NCI-H510A treated with DMSO at 0.1 percent for 48 hours (cell line): Measurements from ENCODE around the gene BRIP1.
"Not testable (repeated sequence)": the region's sequence is repeated elsewhere in the genome, so short reads cannot be mapped to it uniquely, and the experiment has no call there.

Source experiments
- DNase-seq: peaks from one replicate; lab custom pipeline; 2025; lab: John Stamatoyannopoulos, UW

BRIP1 gene

DNA sequence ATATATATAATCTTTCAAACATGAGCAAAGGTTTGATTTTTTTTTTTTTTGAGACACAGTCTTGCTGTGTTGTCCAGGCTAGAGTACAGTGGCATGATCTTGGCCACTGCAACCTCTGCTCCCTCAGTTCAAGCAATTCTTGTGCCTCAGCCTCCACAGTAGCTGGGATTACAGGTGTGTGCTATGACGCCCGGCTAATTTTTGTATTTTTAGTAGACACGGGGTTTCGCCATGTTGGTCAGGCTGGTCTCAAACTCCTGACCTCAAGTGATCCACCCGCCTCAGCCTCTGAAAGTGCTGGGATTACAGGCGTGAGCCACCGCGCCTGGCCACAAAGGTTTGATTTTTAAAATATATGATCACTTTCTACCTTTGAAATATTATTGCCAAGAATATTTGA, 135.5 kb downstream of the BRIP1 start:
- not testable (repeated sequence) for DNase-seq

DNA sequence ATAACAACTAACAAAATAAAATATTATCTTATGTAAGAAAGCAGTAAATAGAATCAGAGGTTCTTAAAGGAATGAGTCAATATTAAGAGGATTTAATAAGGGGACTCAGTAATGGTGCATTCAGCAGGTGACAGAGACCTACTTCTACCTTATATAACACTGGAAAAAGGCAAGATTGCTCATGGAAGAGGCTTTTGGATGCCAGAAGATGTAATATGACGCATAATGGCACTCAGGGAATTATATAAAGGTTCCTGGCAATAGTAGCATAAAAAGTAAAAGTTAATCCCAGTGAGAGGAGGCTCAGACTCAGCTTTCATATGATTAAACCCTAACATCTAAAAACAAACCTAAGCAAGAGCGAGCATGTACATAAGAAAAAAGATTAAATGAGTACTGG, 136.4 kb downstream of the BRIP1 start:
- no peak for DNase-seq

DNA sequence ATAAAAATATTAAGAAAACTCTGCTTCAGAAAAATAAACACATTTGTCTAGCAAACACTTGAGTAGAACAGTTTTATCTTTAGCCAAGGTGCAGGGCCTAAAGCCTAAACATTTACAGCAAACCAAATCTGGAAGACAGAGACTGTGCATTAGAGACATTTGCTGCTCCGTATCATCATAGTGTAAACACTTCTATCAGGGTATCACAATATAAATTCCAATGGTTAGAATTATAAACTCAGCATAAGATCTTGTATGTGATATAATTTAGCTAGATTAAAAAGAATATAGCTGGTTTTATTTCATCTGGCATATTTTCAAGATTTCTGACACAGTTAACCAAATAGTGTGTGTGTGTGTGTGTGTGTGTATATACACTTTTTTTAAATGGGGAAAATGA, 138.6 kb downstream of the BRIP1 start:
- no peak for DNase-seq

DNA sequence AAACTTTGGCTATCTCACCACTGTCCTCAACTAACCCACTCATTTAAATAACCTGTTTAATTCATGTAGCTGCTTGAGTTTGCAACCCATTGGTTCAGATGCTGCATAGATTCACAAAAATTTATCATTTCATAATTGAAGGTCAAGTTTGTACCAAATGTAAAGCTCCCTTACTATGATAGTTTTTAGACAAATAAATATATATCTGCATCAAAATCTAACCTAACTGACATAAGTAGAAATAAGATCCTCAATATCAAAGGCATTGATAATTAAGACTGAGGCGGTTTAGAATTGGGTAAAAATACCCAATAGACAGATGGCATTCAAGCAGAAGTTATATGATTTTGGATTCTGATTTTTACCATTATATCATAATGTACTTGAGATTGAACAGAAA, 139.4 kb downstream of the BRIP1 start:
- no peak for DNase-seq

DNA sequence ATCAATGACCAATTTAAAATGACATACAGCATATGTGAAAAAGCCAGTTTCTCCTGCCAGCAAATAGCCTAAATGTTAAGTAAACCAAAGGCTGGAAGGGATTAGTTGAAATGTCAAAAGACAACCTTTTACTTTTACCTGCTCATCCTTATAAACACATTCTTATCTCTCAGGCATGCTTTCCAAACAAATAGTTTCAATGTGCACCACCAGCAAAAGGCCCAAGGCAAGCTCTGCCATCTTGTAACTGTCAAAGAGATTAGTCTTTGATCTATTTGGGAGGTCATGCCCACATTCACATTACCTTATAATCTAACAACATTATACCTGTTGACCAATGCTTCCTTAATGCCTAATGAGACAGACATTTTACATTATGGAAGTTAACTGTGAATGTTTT, 140.1 kb downstream of the BRIP1 start:
- no peak for DNase-seq

DNA sequence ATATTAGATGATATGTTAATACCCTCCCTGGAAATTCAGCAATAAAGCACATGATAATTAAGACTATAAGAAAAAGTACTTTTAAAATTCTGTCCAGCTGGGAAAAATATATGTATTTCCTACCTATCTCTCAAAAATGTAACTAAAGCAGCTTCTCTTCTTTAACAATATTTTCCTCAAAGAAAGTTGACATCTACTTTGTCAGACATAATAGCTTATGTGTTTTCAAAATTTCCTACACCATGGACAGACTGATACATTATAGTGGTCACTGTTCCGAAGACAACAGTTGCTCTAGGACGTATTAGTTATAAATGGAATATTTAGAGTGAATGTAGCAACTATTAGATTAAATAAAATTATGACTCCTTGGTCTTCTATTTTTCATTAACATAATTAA, 140.9 kb downstream of the BRIP1 start:
- no peak for DNase-seq

DNA sequence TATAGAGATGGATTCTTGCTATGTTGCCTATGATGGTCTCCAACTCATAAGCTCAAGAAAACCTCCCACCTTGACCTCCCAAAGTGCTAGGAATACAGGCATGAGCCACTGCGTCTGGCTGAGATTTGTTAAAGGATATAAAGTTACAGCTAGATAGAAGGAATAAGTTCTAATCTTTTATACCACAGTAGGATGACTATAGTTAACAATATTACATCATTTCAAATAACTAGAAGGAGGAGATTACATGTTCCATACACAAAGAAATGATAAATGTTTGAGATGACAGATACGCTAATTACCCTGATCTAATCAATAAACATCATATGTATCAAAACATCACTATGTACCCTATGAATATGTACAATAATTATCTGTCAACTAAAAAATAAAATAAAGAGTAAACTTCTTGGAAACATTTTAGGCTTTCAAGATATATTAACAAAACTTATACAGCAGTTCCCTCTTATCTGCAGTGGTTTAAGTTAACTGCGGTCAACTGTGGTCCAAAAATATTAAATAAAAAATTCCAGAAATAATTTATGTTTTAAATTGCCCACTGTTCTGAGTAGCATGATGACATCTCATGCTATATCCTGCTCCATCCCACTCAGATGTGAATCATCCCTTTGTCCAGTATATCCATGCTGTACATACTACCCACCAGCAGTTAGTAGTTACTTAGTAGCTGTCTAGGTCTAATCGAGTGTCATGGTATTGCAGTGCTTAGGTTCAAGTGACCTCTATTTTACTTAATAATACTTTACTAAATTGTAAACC, 143.1 kb downstream of the BRIP1 start:
- no peak for DNase-seq

DNA sequence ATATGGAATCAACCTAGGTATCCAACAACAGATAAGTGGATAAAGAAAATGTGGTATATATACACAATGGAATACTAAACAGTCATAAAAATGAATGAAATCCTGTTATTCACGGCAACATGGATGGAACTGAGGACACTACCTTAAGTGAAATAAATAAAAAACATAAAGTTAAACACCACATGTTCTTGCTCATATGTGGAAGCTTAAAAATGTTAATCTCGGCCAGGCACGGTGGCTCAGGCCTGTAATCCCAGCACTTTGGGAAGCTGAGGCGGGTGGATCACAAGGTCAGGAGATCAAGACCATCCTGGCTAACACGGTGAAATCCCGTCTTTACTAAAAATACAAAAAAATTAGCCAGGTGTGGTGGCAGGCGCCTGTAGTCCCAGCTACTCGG, 144.1 kb downstream of the BRIP1 start:
- not testable (repeated sequence) for DNase-seq

DNA sequence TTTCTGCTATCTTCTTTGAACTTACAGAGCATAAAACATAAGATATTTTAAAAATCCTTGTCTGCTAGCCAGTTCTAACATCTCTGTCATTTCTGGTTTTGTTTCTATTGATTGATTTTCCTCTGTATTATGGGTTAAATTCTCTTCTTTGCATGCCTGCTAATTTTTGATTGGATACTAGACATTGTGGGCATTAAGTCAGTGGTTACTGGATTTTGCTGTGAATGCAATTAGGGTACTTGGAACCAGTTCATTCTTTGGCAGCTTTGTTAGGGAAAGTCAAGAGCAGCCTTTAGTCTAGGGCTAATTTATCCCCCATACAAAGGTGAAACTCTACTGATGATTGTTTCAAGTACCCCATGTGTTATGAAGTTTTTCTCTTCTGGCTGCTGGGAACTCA, 145.3 kb downstream of the BRIP1 start:
- no peak for DNase-seq

DNA sequence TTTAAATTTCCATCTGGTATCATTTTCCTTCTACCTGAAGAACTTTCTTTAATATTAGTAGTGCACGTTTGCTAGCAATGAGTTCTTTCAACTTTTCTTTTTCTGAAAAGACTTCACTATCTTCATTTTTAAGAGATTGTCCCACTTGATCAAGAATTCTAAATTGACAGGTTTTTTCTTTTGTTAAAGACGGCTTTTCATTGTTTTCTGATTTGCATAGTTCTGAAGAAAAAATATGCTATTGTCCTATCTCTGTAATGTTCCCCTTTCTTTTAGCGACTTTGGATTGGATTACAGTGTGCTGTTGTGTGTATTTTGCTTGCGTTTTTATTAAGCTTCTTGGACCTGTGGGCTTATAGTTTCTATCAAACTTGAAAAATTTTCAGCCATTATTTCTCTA, 146.0 kb downstream of the BRIP1 start:
- DNase-seq = no peak

DNA sequence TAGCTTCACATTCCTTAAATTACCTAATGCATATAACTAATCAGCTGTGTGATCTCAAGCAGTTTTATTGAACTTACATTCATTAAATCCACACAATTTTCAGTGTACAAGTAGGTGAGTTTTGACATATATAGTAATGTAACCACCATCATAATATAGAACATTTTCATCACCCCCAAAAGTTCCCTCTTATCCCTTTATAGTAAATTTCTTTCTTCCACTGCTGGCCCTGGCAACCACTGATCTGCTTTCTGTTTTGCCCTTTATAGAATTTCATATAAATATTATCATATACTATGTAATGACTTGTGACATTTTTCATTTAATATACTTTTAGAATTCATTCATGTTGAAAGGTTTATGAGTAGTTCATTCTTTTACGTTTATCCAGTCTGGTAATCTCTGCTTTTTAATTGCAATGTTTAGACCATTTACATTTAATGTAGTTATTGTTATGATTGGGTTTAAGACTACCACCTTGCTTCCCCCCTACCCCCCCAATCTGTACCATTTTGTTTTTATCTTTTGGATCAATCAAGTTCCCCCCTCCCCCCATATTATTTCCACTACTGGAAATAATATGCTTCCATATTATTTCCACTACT, 147.0 kb downstream of the BRIP1 start:
- DNase-seq = no peak

DNA sequence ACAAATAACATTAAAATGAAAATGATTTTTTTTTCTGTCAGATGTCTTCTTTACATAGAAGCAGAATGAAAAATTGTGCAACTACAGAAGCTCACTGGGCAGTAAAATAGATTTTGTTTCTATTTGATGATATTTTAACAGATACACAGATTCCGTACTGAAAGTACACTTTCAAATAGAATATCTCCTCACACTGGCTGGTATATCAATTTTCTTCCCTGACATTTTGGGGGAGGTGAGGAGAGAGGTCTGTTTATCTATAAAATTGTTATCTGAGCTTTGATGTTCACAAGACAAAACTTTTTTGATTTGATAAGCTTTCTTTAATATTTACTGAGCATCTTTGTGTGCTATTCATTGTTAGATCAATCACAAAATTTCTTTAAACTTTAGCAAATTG, 148.0 kb downstream of the BRIP1 start:
- DNase-seq = no peak

DNA sequence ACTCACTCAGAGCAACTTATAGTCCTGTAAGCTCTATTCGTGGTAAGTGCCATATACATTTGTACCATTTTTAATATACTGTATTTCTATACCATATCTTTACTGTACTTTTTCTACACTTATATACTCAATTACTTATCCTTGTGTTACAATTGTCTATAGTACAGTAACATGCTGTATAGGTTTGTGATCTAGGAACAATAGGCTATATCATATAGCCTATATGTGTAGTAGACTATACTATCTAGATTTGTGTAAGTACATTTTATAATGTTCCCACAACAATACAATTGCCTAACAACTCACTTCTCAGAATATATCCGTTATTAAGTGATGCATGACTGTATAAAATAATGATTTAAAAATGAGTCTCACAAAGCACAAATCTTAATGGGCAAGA, 149.0 kb downstream of the BRIP1 start:
- no peak for DNase-seq

DNA sequence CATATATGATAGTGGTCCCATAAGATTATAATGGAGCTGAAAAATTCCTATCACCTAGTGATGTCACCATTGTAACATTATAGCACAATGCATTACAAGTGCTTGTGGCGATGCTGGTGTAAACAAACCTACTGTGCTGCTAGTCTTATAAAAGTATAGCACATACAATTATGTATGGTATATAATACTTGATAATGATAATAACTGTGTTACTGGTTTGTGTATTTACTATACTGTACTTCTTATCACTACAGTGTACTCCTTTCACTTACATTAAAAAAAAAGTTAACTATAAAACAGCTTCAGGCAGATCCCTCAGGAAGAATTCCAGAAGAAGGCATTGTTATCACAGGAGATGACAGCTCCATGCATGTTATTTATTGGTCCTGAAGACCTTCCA, 150.3 kb downstream of the BRIP1 start:
- DNase-seq = no peak

DNA sequence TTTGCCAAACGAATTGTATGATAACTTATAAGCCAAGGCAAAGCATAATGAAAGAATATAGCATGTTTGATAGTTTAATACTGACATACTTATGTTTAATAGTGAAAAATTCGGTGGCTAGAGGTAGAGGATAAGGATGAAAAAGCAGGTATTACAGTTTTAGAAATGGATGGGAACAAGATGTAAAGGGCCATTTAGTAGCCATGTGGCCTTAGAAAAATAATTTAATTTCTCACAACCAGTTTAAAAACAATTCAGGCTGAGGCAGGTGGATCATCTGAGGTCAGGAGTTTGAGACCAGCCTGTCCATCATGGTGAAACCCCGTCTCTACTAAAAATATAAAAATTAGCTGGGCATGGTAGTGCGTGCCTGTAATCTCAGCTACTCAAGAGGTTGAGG, 152.8 kb downstream of the BRIP1 start:
- DNase-seq = no peak

DNA sequence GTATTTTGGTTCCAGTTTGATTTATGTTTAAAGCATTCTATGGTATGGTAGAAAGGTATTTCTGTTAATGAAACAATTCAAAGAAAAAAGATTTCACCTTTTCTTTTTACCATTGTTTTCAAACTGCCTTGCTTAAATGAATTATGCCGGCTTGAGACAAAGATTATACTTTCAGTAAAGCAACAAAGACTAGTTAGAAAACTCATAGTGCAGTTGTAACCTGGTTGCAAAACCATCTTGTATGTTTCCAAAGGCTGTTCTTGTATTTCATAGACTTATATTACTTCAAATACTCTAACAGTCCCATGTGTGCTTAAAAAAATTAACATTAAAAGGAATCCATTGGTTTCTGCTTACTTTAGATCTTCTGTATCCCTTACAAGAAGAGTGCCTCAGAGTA, 153.8 kb downstream of the BRIP1 start:
- DNase-seq = no peak

DNA sequence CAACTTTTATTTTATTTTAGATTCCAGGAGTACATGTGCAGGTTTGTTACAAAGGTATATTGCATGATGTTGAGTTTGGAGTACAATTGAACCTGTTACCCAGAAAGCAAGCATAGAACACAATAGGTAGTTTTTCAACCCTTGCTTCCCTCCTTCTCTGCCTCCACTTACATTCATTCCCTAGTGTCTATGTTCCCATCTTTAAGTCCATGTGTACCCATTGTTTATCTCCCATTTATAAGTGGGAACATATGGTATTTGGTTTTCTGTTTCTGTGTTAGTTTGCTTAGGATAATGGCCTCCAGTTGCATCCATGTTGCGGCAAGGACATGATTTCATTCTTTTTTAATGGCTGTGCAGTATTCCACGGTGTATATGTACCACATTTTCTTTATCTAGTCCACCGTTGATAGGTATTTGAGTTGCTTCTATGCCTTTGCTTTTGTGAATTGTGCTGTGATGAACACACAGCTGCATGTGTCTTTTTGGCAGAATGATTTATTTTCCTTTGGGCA, 158.3 kb downstream of the BRIP1 start:
- no peak for DNase-seq

DNA sequence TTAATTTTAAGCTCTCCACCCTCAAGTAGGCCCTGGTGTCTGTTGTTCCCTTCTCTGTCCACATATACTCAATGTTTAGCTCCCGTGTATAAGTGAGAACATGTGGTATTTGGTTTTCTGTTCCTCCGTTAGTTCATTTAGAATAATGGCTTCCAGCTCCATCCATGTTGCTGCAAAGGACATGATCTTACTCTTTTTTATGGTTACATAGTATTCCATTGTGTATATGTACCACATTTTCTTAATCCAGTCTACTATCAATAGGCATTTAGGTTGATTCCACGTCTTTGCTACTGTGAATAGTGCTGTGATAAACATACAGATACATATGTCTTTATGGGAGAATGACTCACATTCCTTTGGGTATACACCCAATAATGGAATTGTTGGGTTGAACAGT, 160.9 kb downstream of the BRIP1 start:
- DNase-seq = no peak

DNA sequence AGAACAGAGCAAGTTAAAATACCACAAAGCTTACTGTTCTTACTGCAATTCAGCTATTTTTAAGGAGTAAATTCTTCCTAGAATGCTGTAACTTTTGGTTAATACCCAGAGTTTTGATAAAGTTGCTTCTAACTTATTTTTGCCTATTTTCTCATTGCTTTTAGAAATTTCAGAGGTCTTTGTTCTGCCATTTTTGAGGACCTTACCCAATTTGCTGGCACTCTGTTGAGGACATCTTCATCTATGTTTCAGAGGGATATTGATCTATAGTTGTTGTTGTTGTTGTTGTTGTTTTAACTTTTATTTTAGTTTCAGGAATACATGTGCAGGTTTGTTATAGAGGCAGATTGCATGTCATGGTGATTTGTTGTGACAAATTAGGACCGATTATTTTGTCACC, 161.3 kb downstream of the BRIP1 start:
- DNase-seq = no peak

DNA sequence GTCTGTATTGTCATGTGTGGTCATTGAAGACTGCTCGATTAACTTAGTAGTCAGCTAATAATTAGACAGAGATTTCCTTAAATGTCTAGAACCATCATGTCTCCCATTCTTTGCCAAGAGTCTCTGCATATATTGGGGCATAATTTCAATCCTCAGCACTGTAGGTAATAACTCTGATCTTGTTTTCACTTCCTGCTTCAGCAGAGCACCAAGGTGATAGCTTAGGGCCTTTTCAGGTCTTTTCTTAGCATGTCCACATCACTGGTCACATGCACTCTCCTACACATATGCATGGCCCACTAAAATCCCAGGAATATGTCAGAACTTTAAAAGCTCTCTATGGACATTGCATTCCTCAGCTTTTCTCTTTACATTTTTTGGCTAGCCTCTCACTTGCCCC, 162.0 kb downstream of the BRIP1 start:
- DNase-seq = no peak

DNA sequence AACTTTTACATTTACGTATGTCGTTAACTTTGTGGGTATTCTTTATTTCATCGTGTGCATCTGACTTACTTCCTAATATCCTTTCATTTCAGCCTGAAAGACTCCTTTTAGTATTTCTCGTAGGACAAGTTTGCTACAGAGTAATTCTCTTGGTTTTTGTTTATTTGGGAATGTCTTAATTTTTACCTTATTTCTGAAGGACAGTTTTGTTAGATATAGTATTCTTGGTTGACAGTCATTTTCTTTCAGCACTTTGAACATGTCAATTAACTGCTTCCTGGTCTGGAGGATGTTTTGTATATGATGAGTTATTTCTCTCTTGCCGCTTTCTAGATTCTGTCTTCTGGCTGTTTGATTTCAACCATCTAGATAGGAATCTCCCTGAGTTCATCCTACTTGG, 163.1 kb downstream of the BRIP1 start:
- no peak for DNase-seq

DNA sequence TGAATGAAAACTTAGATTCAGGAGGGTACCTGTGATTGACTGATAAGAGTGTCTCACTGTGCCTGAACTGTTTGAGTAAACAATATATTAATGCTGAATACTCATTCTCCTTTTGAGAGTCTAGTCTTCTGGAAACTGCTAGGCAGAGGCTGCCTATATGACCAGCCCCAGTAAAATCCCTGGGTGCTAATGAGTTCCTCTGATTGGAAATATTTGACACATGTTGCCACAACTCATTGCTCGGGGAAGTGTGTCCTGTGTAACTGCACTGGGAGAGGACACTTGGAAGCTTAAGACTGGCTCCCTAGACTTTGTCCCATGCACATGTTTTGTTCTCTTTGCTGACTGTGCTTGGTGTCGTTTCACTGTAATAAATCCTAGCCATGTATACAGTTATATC, 163.6 kb downstream of the BRIP1 start:
- DNase-seq = no peak

DNA sequence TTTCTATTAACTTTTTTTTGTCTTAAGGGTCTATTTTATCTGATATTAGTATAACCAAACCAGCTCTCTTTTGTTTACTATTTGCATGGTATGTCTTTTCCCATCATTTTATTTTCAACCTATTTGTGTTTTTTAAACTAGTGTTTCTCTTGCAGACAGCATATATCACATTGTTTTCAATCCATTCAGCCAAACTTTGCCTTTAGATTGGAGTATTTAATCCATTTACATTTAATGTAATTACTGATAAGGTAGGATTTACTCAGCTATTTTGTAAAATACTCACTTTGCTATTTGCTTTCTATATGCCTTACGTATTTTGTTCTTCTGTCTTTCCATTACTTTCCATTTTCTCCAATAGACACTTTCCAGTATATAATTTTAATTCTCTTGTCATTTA, 164.3 kb downstream of the BRIP1 start:
- no peak for DNase-seq

DNA sequence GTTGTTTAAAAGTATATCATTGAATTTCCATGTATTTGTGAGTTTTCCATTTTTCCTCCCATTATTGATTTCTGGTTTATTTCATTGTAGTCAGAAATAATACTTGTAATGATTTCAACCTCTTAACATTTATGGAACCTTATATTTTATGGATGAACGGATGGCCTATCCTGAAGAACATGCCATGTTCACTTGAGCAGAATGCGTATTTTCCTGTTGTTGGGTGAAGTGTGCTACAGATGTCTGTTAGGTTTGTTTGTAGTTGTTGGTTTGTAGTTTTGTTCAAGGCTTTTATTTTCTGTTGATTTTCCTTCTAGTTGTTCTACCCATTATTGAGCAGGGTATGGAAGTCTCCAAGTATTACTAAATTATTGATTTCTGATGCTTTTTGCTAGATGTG, 165.1 kb downstream of the BRIP1 start:
- DNase-seq = no peak
